Measurements from ENCODE around the gene TGM5.

TGM5 gene

DNA sequence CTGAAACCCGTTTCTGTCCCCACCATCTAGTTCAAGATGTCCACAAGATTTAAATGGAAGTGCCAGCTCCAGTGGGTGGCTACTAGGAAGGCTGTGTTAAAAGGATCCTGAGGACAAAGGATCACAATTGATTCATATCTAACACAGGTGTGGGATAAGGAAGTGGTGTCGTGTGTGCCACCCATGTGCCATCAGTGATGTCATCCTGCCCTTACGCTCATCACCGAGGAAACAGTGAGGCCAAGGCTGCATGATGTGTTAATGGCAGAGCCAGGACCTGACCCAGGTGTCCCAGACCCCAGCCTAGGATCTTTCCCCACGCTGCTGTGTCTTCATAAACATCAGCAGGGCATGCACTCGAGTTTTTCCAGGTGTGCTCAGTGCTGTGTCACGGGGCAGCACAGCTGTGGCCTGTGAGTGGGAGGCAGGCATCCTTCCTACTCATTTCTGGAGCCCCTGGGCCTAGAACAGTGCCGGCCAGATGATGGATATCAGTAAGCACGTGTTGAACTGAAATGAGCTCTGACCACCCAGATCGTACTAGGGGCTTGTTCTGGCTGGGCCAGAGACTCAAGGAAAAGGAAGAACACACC is 10.6 kb upstream of the TGM5 start:
- Histone ChIP-seq H3K27me3 (ENCODE audit: low read length) (no peaks in the 10 kb centered on the region), H3K36me3 (ENCODE audit: low read length) (no peaks in the 10 kb centered on the region), H4K20me1 (ENCODE audit: low read depth, low read length) (no peaks in the 10 kb centered on the region), H3K9me2 (replicated peaks; ENCODE audit: insufficient read depth, low read length) (no peaks in the 10 kb centered on the region), H3K27ac (ENCODE audit: low read depth, low read length) (no peak overlapping the region), H3F3A (ENCODE audit: insufficient read depth) (no peaks in the 10 kb centered on the region), H3K4me2 (ENCODE audit: low read depth, low read length, poor library complexity, severe bottlenecking) (no peak overlapping the region), H3K9ac (ENCODE audit: low read length) (no peak overlapping the region), H2AFZ (ENCODE audit: low read depth, low read length, severe bottlenecking) (no peak overlapping the region), H3K79me2 (ENCODE audit: insufficient read depth, low read length) (no peaks in the 10 kb centered on the region), H3K4me3 (ENCODE audit: insufficient read depth, low read length, poor library complexity, severe bottlenecking) (no peak overlapping the region), H3K9me3 (ENCODE audit: insufficient read depth, low read length) (no peaks in the 10 kb centered on the region)
- TF ChIP-seq EZH2phosphoT487 (conservative IDR thresholded peaks at IDR 0.05; ENCODE audit: low read length), result no peak
- TF ChIP-seq, protein P1, sequence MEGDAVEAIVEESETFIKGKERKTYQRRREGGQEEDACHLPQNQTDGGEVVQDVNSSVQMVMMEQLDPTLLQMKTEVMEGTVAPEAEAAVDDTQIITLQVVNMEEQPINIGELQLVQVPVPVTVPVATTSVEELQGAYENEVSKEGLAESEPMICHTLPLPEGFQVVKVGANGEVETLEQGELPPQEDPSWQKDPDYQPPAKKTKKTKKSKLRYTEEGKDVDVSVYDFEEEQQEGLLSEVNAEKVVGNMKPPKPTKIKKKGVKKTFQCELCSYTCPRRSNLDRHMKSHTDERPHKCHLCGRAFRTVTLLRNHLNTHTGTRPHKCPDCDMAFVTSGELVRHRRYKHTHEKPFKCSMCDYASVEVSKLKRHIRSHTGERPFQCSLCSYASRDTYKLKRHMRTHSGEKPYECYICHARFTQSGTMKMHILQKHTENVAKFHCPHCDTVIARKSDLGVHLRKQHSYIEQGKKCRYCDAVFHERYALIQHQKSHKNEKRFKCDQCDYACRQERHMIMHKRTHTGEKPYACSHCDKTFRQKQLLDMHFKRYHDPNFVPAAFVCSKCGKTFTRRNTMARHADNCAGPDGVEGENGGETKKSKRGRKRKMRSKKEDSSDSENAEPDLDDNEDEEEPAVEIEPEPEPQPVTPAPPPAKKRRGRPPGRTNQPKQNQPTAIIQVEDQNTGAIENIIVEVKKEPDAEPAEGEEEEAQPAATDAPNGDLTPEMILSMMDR (IDR thresholded peaks at IDR 0.05; ENCODE audit: insufficient read depth, low read length, poor library complexity, severe bottlenecking), result no peak

DNA sequence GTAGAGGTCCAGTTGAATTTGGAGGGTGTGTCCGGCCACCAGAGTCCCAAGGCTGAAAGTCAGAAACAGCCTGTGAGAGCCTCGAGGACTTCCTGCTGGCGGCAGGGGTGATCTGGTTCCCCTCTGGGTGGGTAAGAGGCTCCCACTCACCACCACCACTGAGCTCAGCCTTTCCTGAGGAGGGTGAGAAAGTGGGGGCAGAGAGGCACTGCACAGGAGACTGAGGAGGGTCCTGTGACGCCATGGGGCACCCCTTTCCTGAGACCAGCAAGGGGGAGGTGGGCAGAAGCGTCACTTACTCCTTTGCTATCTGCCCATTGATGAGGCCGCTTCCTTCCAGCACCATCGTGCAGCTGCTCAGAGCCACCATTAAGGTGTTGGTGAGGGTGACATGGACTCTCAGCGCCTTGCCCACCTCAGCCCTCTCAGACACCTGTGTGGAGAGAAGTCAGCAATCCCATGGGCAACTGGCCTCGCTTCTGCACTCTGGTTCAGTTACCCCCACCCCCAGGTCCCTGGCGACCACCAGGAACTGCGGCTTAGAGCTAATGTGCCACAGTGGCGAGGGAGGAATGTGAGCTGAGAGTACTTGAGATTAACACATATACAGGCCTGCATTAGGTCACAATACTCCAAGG is 10.0 kb upstream of the TGM5 start:
- Histone ChIP-seq H3K79me2 (ENCODE audit: insufficient read depth, low read length) (no peaks in the 10 kb centered on the region), H3K9me2 (replicated peaks; ENCODE audit: insufficient read depth, low read length) (no peaks in the 10 kb centered on the region), H3K4me3 (ENCODE audit: insufficient read depth, low read length, poor library complexity, severe bottlenecking) (no peak overlapping the region), H4K20me1 (ENCODE audit: low read depth, low read length) (no peaks in the 10 kb centered on the region), H3K36me3 (ENCODE audit: low read length) (no peaks in the 10 kb centered on the region), H3K9ac (ENCODE audit: low read length) (no peak overlapping the region), H3K27ac (ENCODE audit: low read depth, low read length) (no peak overlapping the region), H3K4me2 (ENCODE audit: low read depth, low read length, poor library complexity, severe bottlenecking) (no peak overlapping the region), H3K27me3 (ENCODE audit: low read length) (no peaks in the 10 kb centered on the region), H3K9me3 (ENCODE audit: insufficient read depth, low read length) (0 out of 2 replicates have a peak, but pooled peaks cover 4% of the 10 kb centered on the region), H2AFZ (ENCODE audit: low read depth, low read length, severe bottlenecking) (no peak overlapping the region), H3F3A (ENCODE audit: insufficient read depth) (no peaks in the 10 kb centered on the region)
- TF ChIP-seq, protein P1 (IDR thresholded peaks at IDR 0.05; ENCODE audit: insufficient read depth, low read length, poor library complexity, severe bottlenecking), result no peak
- TF ChIP-seq EZH2phosphoT487 (conservative IDR thresholded peaks at IDR 0.05; ENCODE audit: low read length), result no peak

DNA sequence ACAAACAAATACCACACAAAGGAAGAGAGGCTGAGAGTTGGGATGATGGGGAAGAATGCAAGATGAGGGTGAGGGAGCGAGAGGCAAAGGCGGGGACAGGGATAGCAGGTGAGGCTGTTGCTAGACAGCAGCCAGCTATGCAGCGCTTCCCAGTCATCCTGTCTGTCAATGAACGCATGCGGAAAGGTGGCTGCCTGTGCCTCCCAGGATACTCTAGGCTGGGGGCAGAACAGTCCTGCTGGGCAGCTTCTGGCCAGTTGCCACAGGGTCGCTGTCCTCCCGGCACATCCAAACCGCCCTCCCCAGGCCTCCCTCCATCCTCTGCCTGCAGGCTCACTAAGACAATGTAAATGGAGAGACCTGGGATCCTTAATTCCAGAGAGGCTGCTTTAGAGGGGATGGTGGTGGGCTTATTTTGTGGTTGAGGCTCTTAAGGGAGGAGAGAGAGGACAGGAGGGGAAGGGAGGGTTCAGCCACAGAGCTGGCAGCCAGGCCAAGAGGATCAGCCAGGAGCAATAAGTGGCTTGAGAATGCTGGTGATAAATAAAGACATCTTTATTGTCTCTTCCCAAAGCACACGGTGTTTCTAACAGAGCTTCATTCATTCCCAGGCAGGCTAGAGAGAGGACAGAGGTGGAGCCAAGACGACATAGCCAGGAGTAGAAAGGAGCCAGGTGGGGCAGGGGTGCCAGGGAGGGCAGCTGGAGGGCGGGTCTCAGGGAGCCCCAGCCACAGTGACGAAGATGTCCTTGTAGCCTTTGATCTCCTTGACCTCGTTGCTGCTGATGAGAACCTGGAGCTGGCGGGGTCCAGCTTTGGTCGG is 9.2 kb upstream of the TGM5 start:
- H3K36me3 ChIP-seq (ENCODE audit: low read length), result no peaks in the 10 kb centered on the region

More for the DNA sequence above, 9.2 kb upstream of the TGM5 start:
- Histone ChIP-seq H3K9ac (ENCODE audit: low read length) (no peak overlapping the region), H3K27me3 (ENCODE audit: low read length) (no peaks in the 10 kb centered on the region), H3K9me3 (ENCODE audit: insufficient read depth, low read length) (0 out of 2 replicates have a peak, but pooled peaks cover 4% of the 10 kb centered on the region), H4K20me1 (ENCODE audit: low read depth, low read length) (no peaks in the 10 kb centered on the region), H3F3A (ENCODE audit: insufficient read depth) (no peaks in the 10 kb centered on the region), H3K79me2 (ENCODE audit: insufficient read depth, low read length) (no peaks in the 10 kb centered on the region), H2AFZ (ENCODE audit: low read depth, low read length, severe bottlenecking) (no peak overlapping the region), H3K4me2 (ENCODE audit: low read depth, low read length, poor library complexity, severe bottlenecking) (no peak overlapping the region), H3K4me3 (ENCODE audit: insufficient read depth, low read length, poor library complexity, severe bottlenecking) (no peak overlapping the region), H3K9me2 (replicated peaks; ENCODE audit: insufficient read depth, low read length) (no peaks in the 10 kb centered on the region), H3K27ac (ENCODE audit: low read depth, low read length) (no peak overlapping the region)
- TF ChIP-seq EZH2phosphoT487 (conservative IDR thresholded peaks at IDR 0.05; ENCODE audit: low read length), result no peak
- TF ChIP-seq, protein P1 (IDR thresholded peaks at IDR 0.05; ENCODE audit: insufficient read depth, low read length, poor library complexity, severe bottlenecking), result no peak

All from SU-DHL-6 (cell line).